ENCODE results near the gene CYP2S1. TPM values are rescaled to one million over a fixed set of nuclear protein-coding genes. Genes with fewer than 3 reads are reported as not detected.
A peak's percentile ranks its signal among the peaks of the same experiment; 100 is the strongest.

CYP2S1 gene
- total and polyA plus RNA-seq, 9 of the 15 experiments (the other 6 are each of a cell fraction or from before 2014, with no cell fraction given) = 0.07 to 1.9 (median 0.41) TPM

GRCh38 chr19:41219924-41220567 lies 27.0 kb downstream of the CYP2S1 start (continued):
- no peak for TF ChIP-seq REST (IDR thresholded peaks at IDR 0.05; ENCODE audit: borderline replicate concordance)
- no peak for TF ChIP-seq REST (CRISPR knock-in tag; IDR thresholded peaks at IDR 0.05; ENCODE audit: low read depth)
- TF ChIP-seq FOXP1 (CRISPR knock-in tag; IDR thresholded peaks at IDR 0.05) = no peak
- peak; percentile 85 for TF ChIP-seq TAL1 (IDR thresholded peaks at IDR 0.05)
- TF ChIP-seq POLR2AphosphoS5 (IDR thresholded peaks at IDR 0.05; ENCODE audit: control insufficient read depth, insufficient read depth, low read depth, low read length) = peak; percentile 39; the same call in 1 of the 2 replicates
- no peak for TF ChIP-seq SMARCA5 (IDR thresholded peaks at IDR 0.05)
- no peak for TF ChIP-seq YY1 (IDR thresholded peaks at IDR 0.05; ENCODE audit: borderline replicate concordance in 1 of 3, control insufficient read depth in 1 of 3, extremely low read depth in 1 of 3, insufficient read depth in 3 of 3, insufficient read length in 1 of 3, insufficient replicate concordance in 2 of 3, low read depth in 1 of 3, low read length in 2 of 3)
- TF ChIP-seq ZNF408 (CRISPR knock-in tag; IDR thresholded peaks at IDR 0.05; ENCODE audit: low read depth) = no peak
- TF ChIP-seq NKRF (IDR thresholded peaks at IDR 0.05; ENCODE audit: borderline replicate concordance) = no peak
- TF ChIP-seq ZNF449 (CRISPR knock-in tag; IDR thresholded peaks at IDR 0.05) = no peak
- no peak for TF ChIP-seq E2F1 (CRISPR knock-in tag; IDR thresholded peaks at IDR 0.05)
